Measurements from ENCODE around the gene SYT13. TPM values are rescaled to one million over a fixed set of nuclear protein-coding genes. Genes with fewer than 3 reads are reported as not detected.

Gene SYT13
- total RNA-seq, 4 donors from 2014 or later = 0.21 to 0.44 TPM; not detected in 2

DNA sequence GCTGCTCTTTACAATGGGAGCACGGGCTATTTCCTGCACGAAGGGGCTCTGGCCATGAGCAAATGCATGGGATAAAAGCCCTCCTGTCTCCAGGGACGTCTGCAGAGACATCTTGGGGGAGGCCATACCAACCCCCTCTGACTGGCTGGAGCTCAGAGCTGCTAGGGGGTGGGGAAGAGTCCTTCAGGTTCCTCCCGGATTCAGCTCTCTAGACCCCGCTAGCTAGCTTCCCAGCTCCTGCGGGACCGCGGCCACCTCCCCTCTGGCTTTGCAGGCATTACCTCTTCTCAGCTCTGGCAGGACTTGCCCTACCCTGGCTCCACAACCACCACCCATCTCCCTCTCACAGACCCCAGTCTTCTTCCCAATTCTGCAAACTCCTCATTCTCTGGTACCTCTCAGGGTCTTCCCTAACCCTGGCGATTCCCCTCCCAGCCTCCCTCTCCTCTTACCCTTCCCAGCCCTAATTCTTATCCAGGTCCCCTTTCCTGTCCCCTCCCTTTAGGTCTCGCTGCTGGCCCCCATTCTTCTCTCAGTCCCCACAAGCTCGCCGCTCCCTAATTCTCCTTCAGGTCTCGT is 802 bp downstream of the SYT13 start:
- H3K4me3 ChIP-seq = no peak overlapping the region
- H3K27ac ChIP-seq = no peak overlapping the region
- peaks cover 0 to 6% (median 0%) of the 10 kb centered on the region in 3 donors for H3K36me3 ChIP-seq
- peaks cover 0 to 76% of the 10 kb centered on the region in 2 donors for H3K27me3 ChIP-seq
- no peak for DNase-seq (ENCODE audit: low spot score in 2 of 2)
- peaks cover 0 to 15% (median 0%) of the 10 kb centered on the region in 4 donors for H3K9me3 ChIP-seq
- TF ChIP-seq POLR2A (IDR thresholded peaks at IDR 0.05) (no peak), EP300 (IDR thresholded peaks at IDR 0.05) (no peak)
- TF ChIP-seq, protein P1, sequence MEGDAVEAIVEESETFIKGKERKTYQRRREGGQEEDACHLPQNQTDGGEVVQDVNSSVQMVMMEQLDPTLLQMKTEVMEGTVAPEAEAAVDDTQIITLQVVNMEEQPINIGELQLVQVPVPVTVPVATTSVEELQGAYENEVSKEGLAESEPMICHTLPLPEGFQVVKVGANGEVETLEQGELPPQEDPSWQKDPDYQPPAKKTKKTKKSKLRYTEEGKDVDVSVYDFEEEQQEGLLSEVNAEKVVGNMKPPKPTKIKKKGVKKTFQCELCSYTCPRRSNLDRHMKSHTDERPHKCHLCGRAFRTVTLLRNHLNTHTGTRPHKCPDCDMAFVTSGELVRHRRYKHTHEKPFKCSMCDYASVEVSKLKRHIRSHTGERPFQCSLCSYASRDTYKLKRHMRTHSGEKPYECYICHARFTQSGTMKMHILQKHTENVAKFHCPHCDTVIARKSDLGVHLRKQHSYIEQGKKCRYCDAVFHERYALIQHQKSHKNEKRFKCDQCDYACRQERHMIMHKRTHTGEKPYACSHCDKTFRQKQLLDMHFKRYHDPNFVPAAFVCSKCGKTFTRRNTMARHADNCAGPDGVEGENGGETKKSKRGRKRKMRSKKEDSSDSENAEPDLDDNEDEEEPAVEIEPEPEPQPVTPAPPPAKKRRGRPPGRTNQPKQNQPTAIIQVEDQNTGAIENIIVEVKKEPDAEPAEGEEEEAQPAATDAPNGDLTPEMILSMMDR (IDR thresholded peaks at IDR 0.05) = no peak
- WGBS, 2 donors = 8 to 18% methylated on average over 13 of the region's 13 CpGs
- peaks cover 0 to 6% (median 0%) of the 10 kb centered on the region in 4 donors for H3K4me1 ChIP-seq

DNA sequence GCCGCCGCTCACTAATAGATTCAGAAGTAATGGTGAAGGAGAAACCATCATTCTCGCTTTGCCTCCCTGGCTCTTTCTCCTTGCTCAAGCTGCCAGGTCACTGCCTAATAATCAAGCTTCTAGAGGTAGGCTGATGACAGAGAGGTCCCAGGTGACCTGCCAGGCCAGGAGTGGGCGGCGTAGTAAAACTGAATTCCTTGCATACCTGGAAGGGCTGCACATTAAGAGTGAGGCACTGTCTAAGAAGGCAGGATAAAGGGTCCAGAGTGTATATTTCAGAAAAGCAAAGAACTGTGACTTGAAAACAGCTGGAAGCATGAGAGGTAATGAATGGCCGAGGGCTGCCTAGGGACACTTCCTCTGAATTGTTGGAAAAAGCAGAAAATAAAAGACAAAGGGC is 4.1 kb downstream of the SYT13 start:
- WGBS, 2 donors = 75 to 84% methylated on average over 6 of the region's 6 CpGs
- no peak for DNase-seq (ENCODE audit: low spot score in 2 of 2)
- peaks cover 0 to 6% (median 0%) of the 10 kb centered on the region in 4 donors for H3K4me1 ChIP-seq
- H3K9me3 ChIP-seq = peaks cover 0 to 15% (median 0%) of the 10 kb centered on the region in 4 donors
- peaks cover 0 to 52% of the 10 kb centered on the region in 2 donors for H3K27me3 ChIP-seq
- TF ChIP-seq EP300 (IDR thresholded peaks at IDR 0.05) (no peak), POLR2A (IDR thresholded peaks at IDR 0.05) (no peak)
- TF ChIP-seq, protein P1 (IDR thresholded peaks at IDR 0.05) = no peak
- no peak overlapping the region for H3K27ac ChIP-seq
- H3K36me3 ChIP-seq = peaks cover 0 to under 1% (median 0%) of the 10 kb centered on the region in 3 donors
- H3K4me3 ChIP-seq = no peak overlapping the region

GRCh38 chr11:45280449-45280848 is 5.7 kb downstream of the SYT13 start:
- 41 to 44% methylated on average over 3 of the region's 3 CpGs for WGBS, 2 donors
- no peak overlapping the region for H3K27ac ChIP-seq
- H3K27me3 ChIP-seq = peaks cover 0 to 41% of the 10 kb centered on the region in 2 donors
- H3K4me1 ChIP-seq = no peaks in the 10 kb centered on the region
- TF ChIP-seq POLR2A (IDR thresholded peaks at IDR 0.05) (no peak), EP300 (IDR thresholded peaks at IDR 0.05) (no peak)
- TF ChIP-seq, protein P1 (IDR thresholded peaks at IDR 0.05) = no peak
- no peak for DNase-seq (ENCODE audit: low spot score in 2 of 2)
- H3K36me3 ChIP-seq = no peaks in the 10 kb centered on the region
- peaks cover 0 to 10% (median 0%) of the 10 kb centered on the region in 4 donors for H3K9me3 ChIP-seq
- no peak overlapping the region for H3K4me3 ChIP-seq

- Histone ChIP-seq H3K4me1 (no peaks in the 10 kb centered on the region), H3K9me3 (peaks cover 0 to 10% (median 0%) of the 10 kb centered on the region in 4 donors), H3K27ac (no peak overlapping the region), H3K4me3 (no peak overlapping the region), H3K27me3 (peaks cover 0 to 38% of the 10 kb centered on the region in 2 donors), H3K36me3 (no peaks in the 10 kb centered on the region)
- TF ChIP-seq POLR2A (IDR thresholded peaks at IDR 0.05) (no peak), EP300 (IDR thresholded peaks at IDR 0.05) (no peak)
- TF ChIP-seq, protein P1 (IDR thresholded peaks at IDR 0.05) = no peak
- DNase-seq (ENCODE audit: low spot score in 2 of 2) = no peak
- WGBS, 2 donors = 91% methylated on average over 2 of the region's 2 CpGs
These were observed 6.5 kb downstream of the SYT13 start for GRCh38 chr11:45279645-45280044.

- H3K9me3 ChIP-seq = peaks cover 0 to 10% (median 0%) of the 10 kb centered on the region in 4 donors
- 82 to 83% methylated on average over 4 of the region's 4 CpGs for WGBS, 2 donors
- no peak overlapping the region for H3K27ac ChIP-seq
- H3K4me3 ChIP-seq = no peak overlapping the region
- H3K36me3 ChIP-seq = no peaks in the 10 kb centered on the region
- no peak for DNase-seq (ENCODE audit: low spot score in 2 of 2)
- H3K27me3 ChIP-seq = peaks cover 0 to 33% of the 10 kb centered on the region in 2 donors
- TF ChIP-seq POLR2A (IDR thresholded peaks at IDR 0.05) = no peak
- no peak for TF ChIP-seq EP300 (IDR thresholded peaks at IDR 0.05)
- TF ChIP-seq, protein P1 (IDR thresholded peaks at IDR 0.05) = no peak
- no peaks in the 10 kb centered on the region for H3K4me1 ChIP-seq
These were observed 7.4 kb downstream of the SYT13 start for GRCh38 chr11:45278714-45279113.

All from tibial nerve (tissue), 4 donors.